Measurements from ENCODE around the gene SIGLEC12. TPM values are rescaled to one million over a fixed set of nuclear protein-coding genes. Genes with fewer than 3 reads are reported as not detected.
"Not testable (repeated sequence)": the region's sequence is repeated elsewhere in the genome, so short reads cannot be mapped to it uniquely, and the experiment has no call there.

SIGLEC12 gene
- total RNA-seq, 1 donor from 2014 or later, result 0.19 TPM

DNA sequence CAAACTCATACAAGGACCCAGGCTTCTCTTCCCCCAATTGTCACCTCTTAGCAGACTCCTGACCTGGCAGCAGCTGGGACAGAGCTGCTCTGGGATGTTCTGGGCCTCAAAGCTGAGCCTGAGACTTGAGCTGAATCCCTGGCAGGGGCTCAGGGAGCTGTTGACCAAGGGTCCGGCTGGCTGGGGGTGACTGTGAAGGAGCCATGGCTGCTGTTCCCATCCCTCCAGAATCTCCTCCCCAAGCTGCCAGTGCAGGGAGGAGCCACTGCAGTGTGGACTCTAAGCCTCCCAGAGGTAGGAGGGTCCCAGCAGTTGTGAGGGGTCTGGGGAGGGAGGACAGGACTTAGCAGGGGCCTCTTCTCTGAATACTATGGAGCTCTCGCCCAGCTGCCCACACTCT is 27.7 kb upstream of the SIGLEC12 start:
- DNase-seq (ENCODE audit: missing footprints) (no peak), ATAC-seq (no peak)
- intact Hi-C loops (cut with DNase I), result no loop called here

DNA sequence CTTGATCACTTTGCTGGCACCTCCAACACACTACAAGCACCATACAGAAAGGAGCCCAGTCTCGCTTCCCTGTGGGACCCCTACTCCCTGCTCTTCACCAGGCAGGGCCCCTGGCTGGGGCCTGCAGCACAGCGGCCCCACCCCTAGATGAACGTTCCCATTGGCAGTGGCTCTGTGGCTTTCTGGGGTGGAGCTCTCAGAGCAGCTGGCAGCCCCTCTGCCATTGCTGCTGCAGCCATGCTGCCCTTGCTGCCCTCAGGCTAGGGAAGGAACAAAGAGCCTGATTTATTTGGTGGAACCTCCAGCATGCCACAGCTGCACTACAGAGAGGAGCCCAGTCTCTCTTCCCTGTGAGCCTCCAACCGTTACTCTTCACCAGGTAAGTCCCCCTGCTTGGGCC is 24.1 kb upstream of the SIGLEC12 start:
- no peak for DNase-seq (ENCODE audit: missing footprints)
- no peak for ATAC-seq
- intact Hi-C loops (cut with DNase I), result no loop called here

DNA sequence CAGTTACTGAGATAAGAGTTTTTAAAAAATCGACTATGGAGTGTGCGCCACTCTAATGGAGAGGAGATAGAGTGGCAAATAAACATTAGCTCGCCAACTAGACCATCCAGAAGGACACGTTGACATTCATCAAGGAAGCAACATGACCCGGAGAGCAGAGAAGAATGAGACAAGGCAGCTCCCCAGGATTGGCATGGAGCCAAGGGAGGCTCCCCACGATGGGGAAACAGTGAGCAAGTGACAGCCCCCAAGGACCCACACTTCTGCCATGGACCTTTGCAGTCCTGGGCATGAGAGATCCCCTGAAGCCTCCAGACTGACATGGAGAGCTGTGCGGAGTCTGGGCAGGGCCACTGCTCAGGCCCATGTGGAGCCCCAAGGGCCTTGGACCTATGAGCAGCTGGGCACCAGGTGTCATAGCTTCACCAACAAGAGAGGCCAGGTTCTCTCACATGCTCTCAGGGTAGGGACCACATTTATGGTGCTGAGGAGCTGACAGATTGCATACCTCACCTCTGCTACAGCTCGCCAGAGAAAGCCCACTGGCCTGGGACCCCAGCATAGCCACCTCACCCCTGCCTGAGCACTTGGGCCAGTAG is 23.2 kb upstream of the SIGLEC12 start:
- ATAC-seq (no peak), DNase-seq (ENCODE audit: missing footprints) (no peak)
- intact Hi-C loops (cut with DNase I), result no loop called here

DNA sequence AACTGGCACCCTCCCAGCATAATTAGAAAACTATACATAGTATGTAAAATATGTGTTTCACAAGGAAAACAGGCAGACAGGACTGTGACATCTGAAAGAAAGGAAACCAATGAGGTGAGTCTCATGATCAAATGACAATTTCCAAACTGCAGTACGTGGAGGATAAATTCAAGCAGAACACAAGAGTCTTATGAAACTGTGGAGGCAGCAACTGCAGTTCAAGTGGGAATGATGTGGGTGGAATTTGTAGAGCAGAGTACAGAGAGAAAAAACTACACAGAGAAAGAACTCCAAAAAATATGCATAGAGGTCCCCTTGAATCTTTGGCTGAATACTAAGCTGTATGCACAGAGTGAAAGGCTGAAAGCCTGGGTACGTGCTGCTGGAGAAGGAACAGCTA is 20.2 kb upstream of the SIGLEC12 start:
- DNase-seq (ENCODE audit: missing footprints), result no peak
- intact Hi-C loops (cut with DNase I), result no loop called here
- no peak for ATAC-seq

DNA sequence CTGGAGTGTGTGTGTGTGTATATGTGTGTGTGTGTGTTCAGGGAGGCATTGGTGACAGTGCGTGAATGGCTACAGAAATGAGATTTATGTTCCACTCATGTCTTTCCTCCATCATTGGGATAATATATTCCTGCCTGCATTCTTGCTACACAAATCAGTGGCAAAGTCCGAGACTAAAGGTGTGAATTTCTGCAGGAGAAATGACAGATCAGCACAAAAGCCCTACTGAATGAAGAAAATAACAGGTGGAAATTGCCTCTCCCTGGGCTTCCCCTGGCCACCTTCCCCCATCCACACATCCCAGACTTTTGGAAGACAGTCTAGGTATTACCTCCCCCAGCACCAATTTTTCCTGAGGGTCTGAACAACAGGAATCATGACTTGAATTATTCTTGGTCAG is 19.8 kb upstream of the SIGLEC12 start:
- no peak for ATAC-seq
- intact Hi-C loops (cut with DNase I), result no loop called here

DNA sequence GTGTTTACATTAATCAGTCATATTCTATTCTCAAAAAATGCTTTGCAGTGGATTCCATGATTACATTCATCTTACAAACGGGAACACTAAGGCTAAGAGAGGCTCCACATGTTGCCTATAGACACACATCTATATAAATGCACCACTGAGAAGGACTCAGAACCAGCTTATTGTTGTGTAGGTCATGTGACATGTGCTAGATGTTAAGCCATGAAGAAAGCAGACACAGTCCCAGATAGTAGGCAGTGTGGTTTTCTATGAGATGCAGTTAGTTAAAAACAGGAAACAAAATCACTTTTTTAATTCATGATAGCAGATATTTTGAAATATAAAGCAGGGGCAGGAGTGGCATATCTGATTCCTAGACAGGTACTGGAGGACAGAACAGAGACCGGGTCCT is 19.1 kb upstream of the SIGLEC12 start:
- ATAC-seq (no peak), DNase-seq (ENCODE audit: missing footprints) (no peak)
- intact Hi-C loops (cut with DNase I), result no loop called here

More for the DNA sequence above, 19.8 kb upstream of the SIGLEC12 start:
- no peak for DNase-seq (ENCODE audit: missing footprints)

DNA sequence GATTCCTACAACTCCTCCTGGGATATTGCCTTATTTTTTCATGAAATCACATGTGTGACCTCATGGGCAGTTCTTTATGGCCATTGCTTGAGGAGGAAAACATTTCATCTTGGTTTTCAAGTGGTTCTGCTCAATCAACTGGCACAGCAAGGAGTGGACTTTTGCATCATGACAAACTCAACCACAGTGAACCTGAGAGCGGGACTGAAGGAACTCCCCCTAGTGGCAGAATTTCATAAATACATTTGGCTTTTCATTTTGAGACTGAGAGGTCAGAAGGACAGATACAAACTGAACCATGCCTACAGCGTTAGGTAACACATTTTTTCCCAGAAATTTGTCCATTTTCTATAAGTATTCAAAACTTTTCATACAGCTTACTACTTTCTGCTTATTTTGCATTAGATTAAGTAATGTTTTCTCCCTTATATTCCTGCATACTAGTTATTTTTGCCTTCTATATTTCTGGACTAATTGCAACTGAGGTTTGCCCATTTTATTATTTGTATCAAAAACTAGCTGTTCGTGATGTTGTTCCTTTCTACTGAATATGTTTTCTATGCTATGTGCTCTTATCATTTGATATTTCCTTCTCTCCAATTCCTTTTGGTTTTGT is 13.4 kb upstream of the SIGLEC12 start:
- ATAC-seq (no peak), DNase-seq (ENCODE audit: missing footprints) (no peak)
- intact Hi-C loops (cut with DNase I), result no loop called here

DNA sequence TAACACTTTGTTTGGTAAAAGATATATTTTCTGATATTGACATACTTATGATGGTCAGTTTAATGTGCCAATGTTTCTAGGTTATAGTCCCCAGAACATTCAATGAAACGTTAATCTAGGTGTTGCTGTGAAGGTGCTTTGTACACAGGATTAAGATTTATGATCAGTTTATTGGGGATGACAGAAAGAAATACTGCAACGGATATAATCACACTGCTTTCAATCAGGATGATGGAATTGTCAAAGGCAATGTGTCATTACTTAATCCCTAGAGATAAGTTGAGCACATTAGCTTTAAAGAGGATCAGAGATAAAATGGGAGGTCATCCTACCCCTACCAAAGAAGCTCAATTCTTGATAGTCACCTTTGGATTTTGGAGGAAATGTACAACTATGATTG is 12.4 kb upstream of the SIGLEC12 start:
- ATAC-seq, result no peak
- intact Hi-C loops (cut with DNase I), result no loop called here

DNA sequence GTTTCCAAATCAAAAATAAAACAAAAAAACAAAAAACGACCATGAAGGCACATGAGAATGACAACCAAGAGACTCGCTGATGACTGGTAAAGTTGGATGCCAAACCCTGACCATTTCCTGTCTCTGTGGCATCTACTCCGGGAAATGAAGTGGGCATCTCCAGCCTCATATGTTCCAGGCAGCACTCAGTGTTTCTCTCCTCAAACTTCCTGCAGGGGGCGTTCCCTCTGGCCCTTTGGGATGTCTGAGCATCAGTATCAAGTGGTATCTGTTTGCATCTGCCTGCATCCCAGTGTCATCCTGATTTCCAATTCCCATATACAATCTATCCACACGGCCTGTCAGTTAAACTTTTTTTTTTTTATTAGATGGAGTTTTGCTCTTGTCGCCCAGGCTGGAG is 9.8 kb upstream of the SIGLEC12 start:
- intact Hi-C loops (cut with DNase I), result no loop called here
- DNase-seq (ENCODE audit: missing footprints) (no peak), ATAC-seq (no peak)

More for the DNA sequence above, 12.4 kb upstream of the SIGLEC12 start:
- DNase-seq (ENCODE audit: missing footprints), result no peak

DNA sequence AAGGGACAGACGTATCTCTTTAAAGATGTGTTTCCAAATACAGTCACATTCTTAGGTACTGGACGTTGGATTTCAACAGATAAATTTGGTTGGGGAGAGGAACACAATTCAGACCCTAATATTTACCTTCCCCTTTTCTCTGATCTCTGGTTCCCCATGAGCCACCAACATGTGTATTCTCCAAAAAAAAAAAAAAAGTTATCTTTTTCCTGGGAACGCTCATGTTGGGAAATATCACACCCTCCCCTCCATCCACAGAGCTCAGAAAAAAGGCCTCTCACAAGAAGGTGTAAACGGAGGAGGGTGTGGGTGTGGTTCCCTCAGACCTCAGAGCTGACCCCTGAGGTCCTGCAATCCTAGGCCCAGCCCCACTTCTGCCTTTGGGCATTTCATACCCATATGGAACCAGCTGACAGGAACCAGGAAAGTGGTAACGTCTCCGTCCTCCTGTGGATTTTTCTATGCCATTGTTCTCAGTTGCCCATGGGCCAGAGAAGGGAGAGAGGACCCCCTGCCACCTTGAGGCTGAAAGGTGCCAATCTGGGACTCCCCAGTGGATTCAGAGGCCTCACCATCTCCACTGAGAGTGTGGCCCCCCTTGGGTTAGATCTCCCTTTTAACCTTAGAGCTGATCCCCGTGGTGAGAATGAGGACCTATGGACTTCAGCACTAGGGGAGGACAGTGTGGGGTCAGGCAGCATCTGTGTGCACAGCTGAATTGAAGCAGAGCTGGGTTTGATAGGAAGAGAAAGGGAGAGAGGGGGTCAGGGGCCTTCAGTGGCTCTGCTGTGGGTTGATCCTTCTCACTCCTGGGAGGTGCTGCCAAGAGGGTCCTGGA is 8.4 kb upstream of the SIGLEC12 start:
- intact Hi-C loops (cut with DNase I), result no loop called here
- ATAC-seq (no peak), DNase-seq (ENCODE audit: missing footprints) (no peak)

DNA sequence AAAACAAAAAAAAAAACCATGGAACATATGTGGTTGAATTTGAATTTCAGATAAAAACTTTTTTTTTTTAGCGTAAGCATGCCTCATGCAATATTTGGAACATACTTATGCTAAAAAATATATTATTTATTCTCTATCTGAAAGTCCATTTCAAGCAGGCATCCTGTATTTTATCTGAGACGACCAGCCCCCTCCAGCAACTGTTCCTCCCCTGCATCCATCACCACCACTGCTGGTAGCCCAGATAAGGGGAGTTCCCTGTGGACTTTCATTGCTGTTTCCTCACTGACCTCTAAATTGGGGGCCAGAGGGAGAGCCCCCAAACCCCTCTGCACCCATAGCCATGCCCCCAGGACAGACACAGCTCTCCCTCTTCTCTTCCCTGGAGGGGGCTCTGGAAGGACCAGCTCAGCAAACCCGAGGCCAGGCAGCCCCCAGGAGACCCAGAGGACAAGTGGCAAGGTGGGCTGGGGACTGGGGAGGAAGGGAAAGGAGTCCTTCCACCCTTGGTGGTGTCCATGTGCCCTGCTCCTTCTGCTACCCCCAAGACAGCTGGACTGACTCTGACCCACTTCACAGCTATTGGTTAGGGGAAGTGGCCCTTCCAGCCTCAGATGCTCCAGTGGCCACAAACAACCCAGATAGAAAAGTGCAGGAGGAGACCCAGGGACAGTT is 6.6 kb upstream of the SIGLEC12 start:
- ATAC-seq (no peak), DNase-seq (ENCODE audit: missing footprints) (no peak)
- intact Hi-C loops (cut with DNase I), result no loop called here

DNA sequence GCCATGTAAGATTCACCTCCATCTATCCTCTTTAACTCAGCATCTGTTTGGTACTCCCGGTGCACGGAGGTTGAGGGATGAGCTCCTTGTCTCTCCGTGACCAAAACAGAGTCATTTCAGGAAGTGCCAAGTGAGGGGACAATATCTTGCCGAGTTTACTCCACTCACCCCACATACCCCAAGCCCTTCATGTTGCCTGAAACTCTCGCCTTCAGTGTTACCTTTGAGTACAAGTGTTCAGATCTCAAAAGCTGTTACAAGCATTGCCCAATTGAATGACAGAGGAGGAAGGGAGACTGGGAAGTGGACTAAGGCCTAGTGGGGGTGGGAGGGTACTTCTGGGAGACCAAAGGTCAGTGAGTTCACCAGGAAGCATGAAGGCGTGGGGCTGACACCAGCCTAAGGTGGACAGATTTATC is 6.0 kb upstream of the SIGLEC12 start:
- ATAC-seq (no peak), DNase-seq (ENCODE audit: missing footprints) (no peak)
- intact Hi-C loops (cut with DNase I), result no loop called here

DNA sequence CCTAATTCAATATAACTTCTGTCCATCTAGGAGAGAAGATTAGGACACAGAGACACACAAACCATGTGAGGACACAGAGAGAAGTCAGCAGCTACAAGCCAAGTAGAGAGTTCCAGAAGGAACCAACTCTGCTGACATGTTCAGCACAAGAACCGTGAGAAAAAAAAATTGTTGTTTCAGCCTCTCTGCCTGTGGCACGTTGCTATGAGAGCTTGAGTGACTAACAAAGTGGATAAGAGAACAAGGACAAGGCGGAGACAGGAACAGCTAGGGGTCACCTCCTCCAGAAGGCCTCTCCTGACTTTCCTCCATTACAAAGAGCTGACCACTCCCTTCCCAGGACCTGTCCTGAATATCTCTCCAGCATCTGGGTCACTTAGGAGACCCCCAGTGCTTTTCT is 5.6 kb upstream of the SIGLEC12 start:
- no peak for ATAC-seq
- intact Hi-C loops (cut with DNase I), result no loop called here
- no peak for DNase-seq (ENCODE audit: missing footprints)

DNA sequence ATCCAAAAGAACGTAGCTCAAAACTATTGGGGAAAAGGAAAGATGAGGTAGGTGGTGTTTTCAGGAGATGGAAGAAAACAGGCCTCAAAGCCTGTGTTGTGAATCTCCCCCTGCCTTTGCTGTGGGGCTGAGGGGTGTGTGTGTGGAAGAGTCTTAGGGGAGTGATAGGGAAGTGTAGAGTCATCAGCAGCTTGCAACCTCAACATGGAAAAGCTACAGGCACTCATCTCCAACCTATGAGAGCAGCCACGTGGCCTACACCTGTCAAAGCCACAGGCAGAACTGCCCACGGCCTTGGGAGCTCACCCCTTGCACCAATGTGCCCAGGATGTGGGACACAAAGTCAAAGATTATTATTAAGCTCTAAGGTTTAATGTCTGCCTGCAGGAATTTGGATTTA is 4.3 kb upstream of the SIGLEC12 start:
- no peak for DNase-seq (ENCODE audit: missing footprints)
- no peak for ATAC-seq
- intact Hi-C loops (cut with DNase I), result no loop called here

DNA sequence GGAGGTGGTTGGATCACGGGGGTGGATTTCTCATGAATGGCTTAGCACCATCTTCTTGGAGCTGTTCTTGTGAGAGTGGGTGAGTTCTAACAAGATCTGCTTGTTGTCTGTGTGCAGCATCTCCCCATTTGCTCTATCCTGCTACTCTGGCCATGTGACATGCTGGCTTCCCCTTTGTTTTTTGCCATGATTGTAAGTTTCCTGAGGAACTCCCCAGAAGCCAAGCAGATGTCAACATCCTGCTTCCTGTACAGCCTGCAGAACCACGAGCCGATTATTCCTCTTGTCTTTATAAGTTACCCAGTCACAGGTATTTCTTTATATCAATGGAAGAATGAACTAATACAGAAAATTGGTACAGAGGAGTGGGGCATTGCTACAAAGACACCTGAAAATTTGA is 2.3 kb upstream of the SIGLEC12 start:
- ATAC-seq (no peak), DNase-seq (ENCODE audit: missing footprints) (no peak)
- intact Hi-C loops (cut with DNase I), result no loop called here

DNA sequence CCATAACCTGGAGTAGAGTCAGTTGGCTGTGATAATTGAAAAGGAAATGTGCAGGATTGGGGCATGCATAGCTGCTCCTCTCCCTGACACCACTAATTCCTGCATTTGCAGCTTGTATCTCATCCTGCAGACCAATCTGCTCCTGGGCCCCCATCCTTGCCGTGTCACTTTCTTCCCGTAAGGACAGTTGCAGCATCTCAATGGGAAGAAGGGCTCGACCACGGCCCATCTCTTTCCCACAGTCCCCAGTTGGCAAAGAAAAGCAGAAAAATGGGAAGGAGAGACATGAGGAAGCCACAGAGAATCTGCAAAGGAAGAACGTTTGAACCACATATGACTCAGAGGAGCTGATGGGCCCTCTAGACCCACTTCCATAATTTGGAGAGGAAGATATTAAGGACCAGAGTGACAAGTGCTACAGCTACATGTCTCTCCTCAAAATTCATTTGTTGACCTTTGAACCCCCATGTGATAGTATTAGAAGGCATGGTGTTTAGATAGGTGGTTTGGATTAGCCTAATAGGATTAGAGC is 1.8 kb upstream of the SIGLEC12 start:
- intact Hi-C loops (cut with DNase I), result no loop called here
- ATAC-seq, result peak; percentile 20

DNA sequence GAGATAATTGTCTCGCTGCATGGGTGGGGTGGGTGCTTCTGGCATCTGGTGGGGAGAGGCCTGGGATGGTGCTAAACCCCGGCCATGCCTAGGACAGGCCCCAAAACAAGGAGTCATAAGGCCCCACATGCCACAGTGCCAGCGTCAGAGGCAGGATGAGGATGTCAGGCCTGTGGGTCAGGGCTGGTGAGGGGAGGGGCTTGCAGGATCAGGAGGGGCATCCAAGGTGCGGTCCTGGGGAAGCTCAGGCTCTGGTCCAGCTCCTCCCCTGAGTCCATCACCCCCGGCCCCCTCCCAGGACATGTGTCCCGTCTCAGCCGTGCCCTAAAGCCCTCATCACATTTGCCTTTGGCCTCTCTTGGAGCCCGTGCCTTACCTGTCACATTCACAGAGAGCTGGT is 669 bp downstream of the SIGLEC12 start:
- ATAC-seq; intact Hi-C loops (cut with DNase I); DNase-seq (ENCODE audit: missing footprints): not testable (repeated sequence)

More for the DNA sequence above, 1.8 kb upstream of the SIGLEC12 start:
- DNase-seq (ENCODE audit: missing footprints), result no peak

DNA sequence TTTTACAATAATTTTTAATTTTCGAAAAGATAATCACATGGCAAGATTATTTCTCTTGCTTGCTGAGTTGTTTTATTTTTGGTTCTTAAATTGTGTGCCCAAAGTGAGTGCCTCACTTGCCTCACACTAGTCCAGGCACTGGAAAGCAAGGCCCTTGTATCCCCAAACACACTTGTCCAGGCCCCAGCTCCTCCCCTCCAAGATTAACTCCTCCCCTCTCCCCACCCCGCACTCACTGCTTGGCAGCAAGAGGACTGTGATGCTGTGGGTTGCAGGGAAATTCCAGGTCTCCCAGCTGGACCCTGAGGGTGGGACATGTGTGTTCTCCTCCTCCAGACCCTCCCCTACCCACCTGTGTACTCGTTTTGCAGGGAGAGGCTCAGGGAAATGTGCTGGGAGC is 3.9 kb downstream of the SIGLEC12 start:
- ATAC-seq (no peak), DNase-seq (ENCODE audit: missing footprints) (no peak)
- intact Hi-C loops (cut with DNase I), result no loop called here

DNA sequence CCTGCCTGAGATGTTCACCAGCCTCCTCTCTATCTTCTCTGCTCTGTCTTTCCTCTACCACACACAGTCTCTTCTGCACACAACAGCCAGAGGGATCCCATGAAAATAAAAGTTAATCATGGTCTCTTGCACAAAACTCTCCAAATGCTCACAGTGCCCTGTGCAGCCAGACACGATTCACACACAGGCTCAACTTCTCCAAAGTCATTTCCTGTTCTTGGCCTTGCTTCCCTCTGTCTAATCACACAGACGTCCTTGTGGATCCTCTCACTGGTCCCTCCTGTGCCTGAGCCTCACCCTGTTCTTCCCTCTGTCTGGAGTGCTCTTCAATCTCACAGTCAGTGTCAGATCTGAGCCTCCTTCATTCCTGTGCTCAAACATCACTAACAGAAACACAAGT is 7.8 kb downstream of the SIGLEC12 start:
- no peak for ATAC-seq
- DNase-seq (ENCODE audit: missing footprints), result no peak
- intact Hi-C loops (cut with DNase I), result no loop called here
